Upper lobe of left lung (tissue), 6 donors: ENCODE results near the gene NPW. TPM values are rescaled to one million over a fixed set of nuclear protein-coding genes. Genes with fewer than 3 reads are reported as not detected.
A peak's percentile ranks its signal among the peaks of the same experiment; 100 is the strongest.

Experiments
- ATAC-seq, 2 donors: fragments of 200-7000 bp; cut with Tn5 transposase; one replicate each; pipeline ENCODE4 v1.9.1; 2022; ENCODE audit warnings: mild to moderate bottlenecking in 2 of 2, moderate library complexity in 2 of 2; ENCODE audit not compliant: low FRiP score in 2 of 2
- DNase-seq, 2 donors: peaks; one replicate each; pipeline ENCODE4 v3.0.0-alpha.2; 2019 to 2020
- H3K27ac ChIP-seq, 4 donors: fragments of 200-600 bp; sonication (generic); one replicate each; pipeline ENCODE4 v1.5.1; 2016 to 2019
- H3K27me3 ChIP-seq, 4 donors: fragments of 200-600 bp; sonication (generic); one replicate each; pipeline ENCODE4 v1.5.1; 2017 to 2019
- H3K36me3 ChIP-seq, 4 donors: fragments of 200-600 bp; sonication (generic); one replicate each; pipeline ENCODE4 v1.5.1; 2016 to 2019
- H3K4me1 ChIP-seq, 4 donors: fragments of 200-600 bp; sonication (generic); one replicate each; pipeline ENCODE4 v1.5.1; 2018 to 2019
- H3K4me3 ChIP-seq, 4 donors: fragments of 200-600 bp; sonication (generic); one replicate each; pipeline ENCODE4 v1.5.1; 2017 to 2019; ENCODE audit warnings: mild to moderate bottlenecking in 2 of 4, moderate library complexity in 1 of 4
- H3K9me3 ChIP-seq, 4 donors: fragments of 200-600 bp; sonication (generic); one replicate each; pipeline ENCODE4 v1.5.1; 2018 to 2019
- EP300 ChIP-seq, 4 donors: sonication (generic); formaldehyde crosslinking; IDR thresholded peaks; one replicate each; pipeline ENCODE4 v1.5.1; 2017; ENCODE audit warnings: antibody characterized with exemption in 4 of 4, control low read depth in 2 of 4
- POLR2A ChIP-seq, 4 donors: fragments of 450-650 bp; IDR thresholded peaks; one replicate each; pipeline ENCODE4 v1.5.1; 2016 to 2017; ENCODE audit warnings: antibody characterized with exemption in 4 of 4, mild to moderate bottlenecking in 2 of 4
- POLR2AphosphoS5 ChIP-seq, 2 donors: sonication (generic); formaldehyde crosslinking; IDR thresholded peaks; one replicate each; pipeline ENCODE4 v1.5.1; 2017; ENCODE audit warnings: antibody characterized with exemption in 2 of 2
- WGBS, 2 donors: methylation state at CpG; one replicate each; pipeline ENCODE4 v1.1.5; 2017 to 2018; 5-methylcytosine and 5-hydroxymethylcytosine counted together
- total RNA-seq, 6 donors: library from RNA; depleted of rRNA in 4 of 6; stranded (reverse); fragments of >200 nt in 4 of 6; gene quantifications; one replicate each; pipeline versions ENCODE4 v1.1.0 to v1.2.1, GENCODE V29; 2016 to 2021
- TF ChIP-seq, protein P1 (sequence below), 6 experiments: fragments of 450-650 bp in 4 of 6; fragments of 200-600 bp in 2 of 6; sonication (generic) in 2 of 6; IDR thresholded peaks; one replicate each; pipeline ENCODE4 v1.5.1; 2016 to 2019; ENCODE audit warnings: antibody characterized with exemption in 6 of 6
- donor health status: DM: no; HTN: no; CAD: no; lungs with moderate emphysema.
- donor health status: DM: no; HTN: yes; CAD: no; lungs with severe emphysema.

The NPW gene
- total RNA-seq, 6 donors from 2014 or later: 0.67 to 0.80 TPM; not detected in 4

DNA sequence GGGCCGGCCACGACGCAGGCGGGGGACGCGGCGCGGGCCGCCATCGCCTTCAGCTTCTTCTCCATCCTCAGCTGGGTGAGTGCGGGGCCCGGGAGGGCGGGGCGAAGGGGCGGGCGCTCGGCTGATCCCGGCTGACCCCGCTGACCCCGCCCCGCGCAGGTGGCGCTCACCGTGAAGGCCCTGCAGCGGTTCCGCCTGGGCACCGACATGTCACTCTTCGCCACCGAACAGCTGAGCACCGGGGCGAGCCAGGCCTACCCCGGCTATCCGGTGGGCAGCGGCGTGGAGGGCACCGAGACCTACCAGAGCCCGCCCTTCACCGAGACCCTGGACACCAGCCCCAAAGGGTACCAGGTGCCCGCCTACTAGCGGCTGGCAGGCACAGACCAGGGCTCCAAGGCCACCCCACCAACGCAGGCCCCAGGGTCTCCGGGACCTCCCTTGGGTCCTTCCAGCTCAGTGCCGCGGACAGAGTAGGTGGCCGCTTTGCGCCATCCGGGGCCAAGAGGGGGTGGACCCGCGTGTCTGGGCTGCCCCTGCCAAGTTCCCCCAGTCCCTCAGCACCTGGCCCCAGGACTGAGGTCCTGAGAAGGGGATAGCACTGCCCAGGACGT, 26.8 kb upstream of the NPW start:
- Histone ChIP-seq H3K27me3 (peaks cover 0 to 30% (median 21%) of the 10 kb centered on the region in 4 donors), H3K9me3 (peaks cover 0 to 8% (median 2%) of the 10 kb centered on the region in 4 donors), H3K27ac (peak overlapping the region in 1 of 4 donors; percentile 58), H3K4me1 (peaks cover 26 to 42% (median 29%) of the 10 kb centered on the region in 4 donors), H3K36me3 (peaks cover 0 to 12% (median 5%) of the 10 kb centered on the region in 4 donors), H3K4me3 (peak overlapping the region in 3 of 4 donors; percentile 35 to 51 (median 46))
- peak in 1 of 2 donors; percentile 92 for DNase-seq
- TF ChIP-seq, protein P1, sequence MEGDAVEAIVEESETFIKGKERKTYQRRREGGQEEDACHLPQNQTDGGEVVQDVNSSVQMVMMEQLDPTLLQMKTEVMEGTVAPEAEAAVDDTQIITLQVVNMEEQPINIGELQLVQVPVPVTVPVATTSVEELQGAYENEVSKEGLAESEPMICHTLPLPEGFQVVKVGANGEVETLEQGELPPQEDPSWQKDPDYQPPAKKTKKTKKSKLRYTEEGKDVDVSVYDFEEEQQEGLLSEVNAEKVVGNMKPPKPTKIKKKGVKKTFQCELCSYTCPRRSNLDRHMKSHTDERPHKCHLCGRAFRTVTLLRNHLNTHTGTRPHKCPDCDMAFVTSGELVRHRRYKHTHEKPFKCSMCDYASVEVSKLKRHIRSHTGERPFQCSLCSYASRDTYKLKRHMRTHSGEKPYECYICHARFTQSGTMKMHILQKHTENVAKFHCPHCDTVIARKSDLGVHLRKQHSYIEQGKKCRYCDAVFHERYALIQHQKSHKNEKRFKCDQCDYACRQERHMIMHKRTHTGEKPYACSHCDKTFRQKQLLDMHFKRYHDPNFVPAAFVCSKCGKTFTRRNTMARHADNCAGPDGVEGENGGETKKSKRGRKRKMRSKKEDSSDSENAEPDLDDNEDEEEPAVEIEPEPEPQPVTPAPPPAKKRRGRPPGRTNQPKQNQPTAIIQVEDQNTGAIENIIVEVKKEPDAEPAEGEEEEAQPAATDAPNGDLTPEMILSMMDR (IDR thresholded peaks at IDR 0.05): no peak
- no peak for TF ChIP-seq POLR2AphosphoS5 (IDR thresholded peaks at IDR 0.05)
- no peak for TF ChIP-seq POLR2A (IDR thresholded peaks at IDR 0.05)
- no peak for ATAC-seq
- 49 to 50% methylated on average over 15 to 50 of the region's 50 CpGs for WGBS, 2 donors

DNA sequence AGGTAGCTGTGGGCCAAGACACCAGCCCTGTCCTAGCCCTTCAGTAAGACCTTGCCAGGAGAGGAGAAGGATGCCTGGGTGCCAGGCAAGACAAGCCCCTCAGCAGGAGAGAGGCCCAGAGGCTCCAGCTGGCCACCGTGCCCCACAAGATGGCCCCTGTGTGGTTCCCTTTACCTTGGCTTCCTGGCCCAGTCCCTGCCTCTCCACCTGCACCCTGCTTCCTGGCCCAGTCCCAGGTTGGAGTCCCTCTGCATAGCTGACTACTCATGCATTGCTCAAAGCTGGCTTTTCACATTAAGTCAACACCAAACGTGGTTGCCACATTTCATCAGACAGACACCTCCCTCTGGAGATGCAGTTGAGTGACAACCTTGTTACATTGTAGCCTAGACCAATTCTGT, 25.9 kb upstream of the NPW start:
- Histone ChIP-seq H3K4me1 (peaks cover 26 to 42% (median 29%) of the 10 kb centered on the region in 4 donors), H3K27ac (no peak overlapping the region), H3K36me3 (peaks cover 6 to 22% (median 14%) of the 10 kb centered on the region in 4 donors), H3K9me3 (peaks cover 0 to 8% (median 2%) of the 10 kb centered on the region in 4 donors), H3K27me3 (peaks cover 0 to 30% (median 21%) of the 10 kb centered on the region in 4 donors), H3K4me3 (no peak overlapping the region)
- ATAC-seq: no peak
- DNase-seq: peak; percentile 55 to 57
- TF ChIP-seq POLR2A (IDR thresholded peaks at IDR 0.05): no peak
- TF ChIP-seq POLR2AphosphoS5 (IDR thresholded peaks at IDR 0.05): no peak
- TF ChIP-seq, protein P1 (IDR thresholded peaks at IDR 0.05): no peak
- TF ChIP-seq EP300 (IDR thresholded peaks at IDR 0.05): no peak
- 57 to 63% methylated on average over 2 of the region's 2 CpGs for WGBS, 2 donors

DNA sequence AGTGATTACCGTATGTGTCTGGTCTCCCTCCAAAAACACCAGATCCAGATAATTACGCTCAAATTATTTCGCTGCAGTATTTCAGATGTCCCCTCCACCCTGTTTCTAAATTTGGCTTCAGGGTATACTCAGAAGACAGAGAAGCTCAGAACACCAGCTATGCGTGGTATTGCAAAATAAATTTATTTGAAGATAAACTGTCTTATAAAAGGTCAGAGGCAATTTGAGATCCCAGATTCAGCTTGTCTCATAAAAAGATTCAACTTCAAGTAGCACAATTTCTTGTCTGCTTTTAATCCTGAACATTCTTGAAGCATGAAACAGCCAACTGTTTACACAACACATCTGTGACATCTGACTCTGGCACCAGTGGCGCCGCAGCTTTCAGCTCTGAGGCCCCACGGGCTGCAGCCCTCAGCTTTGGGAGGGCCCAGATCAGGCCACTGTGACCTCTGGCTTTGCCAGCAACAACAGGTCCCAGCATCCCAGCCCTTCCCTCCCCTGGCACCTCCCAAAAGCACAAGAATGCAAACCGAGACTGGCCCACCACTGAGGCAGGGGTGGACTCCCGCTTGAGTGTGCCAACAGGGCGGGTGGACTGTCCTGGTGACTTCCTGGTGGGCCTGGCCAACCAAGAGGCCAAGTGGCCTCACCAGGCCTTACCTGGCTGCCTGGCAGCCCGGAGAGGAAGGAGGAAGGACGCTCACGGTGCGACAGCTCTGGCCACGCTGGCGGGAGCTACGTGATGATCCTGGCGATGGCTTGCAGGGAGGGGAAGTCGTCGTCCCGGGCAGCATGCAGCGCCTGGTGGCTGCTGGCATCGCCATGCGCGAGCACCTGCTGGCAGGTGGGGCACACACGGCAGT, 21.9 kb upstream of the NPW start:
- peak in 1 of 2 donors; percentile 40 for ATAC-seq
- Histone ChIP-seq H3K36me3 (peaks cover 27 to 62% (median 53%) of the 10 kb centered on the region in 4 donors), H3K27ac (peak overlapping the region in 1 of 4 donors; percentile 48), H3K4me3 (no peak overlapping the region), H3K27me3 (no peaks in the 10 kb centered on the region), H3K4me1 (peaks cover 0 to 2% (median under 1%) of the 10 kb centered on the region in 4 donors), H3K9me3 (peaks cover 0 to under 1% (median 0%) of the 10 kb centered on the region in 4 donors)
- WGBS, 2 donors: 90 to 91% methylated on average over 22 to 26 of the region's 26 CpGs
- no peak for TF ChIP-seq POLR2A (IDR thresholded peaks at IDR 0.05)
- TF ChIP-seq, protein P1 (IDR thresholded peaks at IDR 0.05): no peak
- no peak for TF ChIP-seq POLR2AphosphoS5 (IDR thresholded peaks at IDR 0.05)
- TF ChIP-seq EP300 (IDR thresholded peaks at IDR 0.05): no peak
- DNase-seq: peak in 1 of 2 donors; percentile 78

DNA sequence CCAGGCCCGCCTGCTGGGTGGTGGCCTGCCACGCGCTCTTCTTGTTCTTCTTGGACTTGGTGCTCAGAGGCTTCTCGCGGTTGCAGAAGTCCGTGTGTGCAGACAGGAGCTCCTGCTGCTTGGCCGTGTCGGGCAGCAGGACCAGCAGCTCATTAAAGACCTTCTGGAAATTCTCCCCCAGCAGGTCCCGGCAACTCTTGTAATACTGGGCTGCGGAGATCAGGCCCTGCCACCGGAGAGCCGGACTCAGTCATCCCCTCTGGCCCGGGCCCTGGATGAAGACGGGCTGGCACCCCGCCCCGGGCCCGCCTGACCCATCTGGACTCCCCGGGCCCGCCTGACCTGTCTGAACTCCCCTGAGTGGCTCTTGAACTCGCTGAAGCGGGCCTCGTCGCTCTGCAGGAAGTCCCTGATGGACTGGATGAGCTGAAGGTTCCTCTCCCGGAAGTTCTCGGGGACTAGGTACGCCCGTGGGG, 21.2 kb upstream of the NPW start:
- peaks cover 30 to 68% (median 59%) of the 10 kb centered on the region in 4 donors for H3K36me3 ChIP-seq
- ATAC-seq (no peak), DNase-seq (peak in 1 of 2 donors; percentile 81)
- no peaks in the 10 kb centered on the region for H3K27me3 ChIP-seq
- H3K9me3 ChIP-seq: no peaks in the 10 kb centered on the region
- WGBS, 2 donors: 93 to 100% methylated on average over 2 to 26 of the region's 27 CpGs
- H3K27ac ChIP-seq: peak overlapping the region in 1 of 4 donors; percentile 48
- H3K4me1 ChIP-seq: peaks cover 0 to 1% (median under 1%) of the 10 kb centered on the region in 4 donors
- H3K4me3 ChIP-seq: no peak overlapping the region
- TF ChIP-seq, protein P1 (IDR thresholded peaks at IDR 0.05): no peak
- TF ChIP-seq EP300 (IDR thresholded peaks at IDR 0.05) (no peak), POLR2AphosphoS5 (IDR thresholded peaks at IDR 0.05) (no peak), POLR2A (IDR thresholded peaks at IDR 0.05) (no peak)
